Tibial nerve (tissue), 4 donors: ENCODE results near the gene SH2D5. TPM values are rescaled to one million over a fixed set of nuclear protein-coding genes. Genes with fewer than 3 reads are reported as not detected.

Experiments used
- DNase-seq, 2 donors: peaks; one replicate each; pipeline ENCODE4 v3.0.0-alpha.2; 2019; ENCODE audit warnings: low spot score in 2 of 2
- H3K27ac ChIP-seq, 4 donors: fragments of 200-600 bp; sonication (generic) in 3 of 4; one replicate each; pipeline ENCODE4 v1.5.1; 2017 to 2019; ENCODE audit warnings: mild to moderate bottlenecking in 1 of 4
- H3K27me3 ChIP-seq, 2 donors: fragments of 200-600 bp; sonication (generic) in 1 of 2; one replicate each; pipeline versions ENCODE4 v1.5.1 to v1.6.0; 2017 to 2019
- H3K36me3 ChIP-seq, 3 donors: fragments of 200-600 bp; sonication (generic); one replicate each; pipeline ENCODE4 v1.5.1; 2018 to 2019
- H3K4me1 ChIP-seq, 4 donors: fragments of 200-600 bp; sonication (generic) in 3 of 4; one replicate each; pipeline ENCODE4 v1.5.1; 2017 to 2019
- H3K4me3 ChIP-seq, 4 donors: fragments of 200-600 bp; sonication (generic) in 3 of 4; one replicate each; pipeline ENCODE4 v1.5.1; 2017 to 2019; ENCODE audit warnings: mild to moderate bottlenecking in 1 of 4, moderate library complexity in 1 of 4
- H3K9me3 ChIP-seq, 4 donors: fragments of 200-600 bp; sonication (generic) in 3 of 4; one replicate each; pipeline ENCODE4 v1.5.1; 2017 to 2019
- CTCF ChIP-seq, 5 experiments: fragments of 200-600 bp in 3 of 5; fragments of 450-650 bp in 2 of 5; sonication (generic) in 3 of 5; IDR thresholded peaks; one replicate each; pipeline ENCODE4 v1.5.1; 2016 to 2019; ENCODE audit warnings: antibody characterized with exemption in 5 of 5, mild to moderate bottlenecking in 3 of 5, moderate library complexity in 2 of 5
- EP300 ChIP-seq, 2 donors: sonication (generic); formaldehyde crosslinking; IDR thresholded peaks; one replicate each; pipeline ENCODE4 v1.6.1; 2017; ENCODE audit warnings: antibody characterized with exemption in 2 of 2, mild to moderate bottlenecking in 1 of 2
- POLR2A ChIP-seq, 2 donors: fragments of 450-650 bp; IDR thresholded peaks; one replicate each; pipeline ENCODE4 v1.6.1; 2017; ENCODE audit warnings: antibody characterized with exemption in 2 of 2, mild to moderate bottlenecking in 2 of 2, moderate library complexity in 2 of 2
- WGBS, 2 donors: methylation state at CpG; one replicate each; pipeline ENCODE4 v1.1.5; 2018; 5-methylcytosine and 5-hydroxymethylcytosine counted together
- total RNA-seq, 4 donors: library from RNA; depleted of rRNA; stranded (reverse); fragments of >200 nt; gene quantifications; one replicate each; pipeline ENCODE4 v1.1.0, GENCODE V29; 2016

Gene SH2D5
- total RNA-seq, 4 donors from 2014 or later: not detected

- Histone ChIP-seq H3K9me3 (no peaks in the 10 kb centered on the region), H3K4me3 (no peak overlapping the region), H3K4me1 (peaks cover 0 to under 1% (median 0%) of the 10 kb centered on the region in 4 donors), H3K27ac (no peak overlapping the region), H3K27me3 (no peaks in the 10 kb centered on the region), H3K36me3 (no peaks in the 10 kb centered on the region)
- DNase-seq: no peak
- TF ChIP-seq CTCF (IDR thresholded peaks at IDR 0.05) (no peak), EP300 (IDR thresholded peaks at IDR 0.05) (no peak), POLR2A (IDR thresholded peaks at IDR 0.05) (no peak)
- WGBS, 2 donors: 60 to 80% methylated on average over 1 of the region's 1 CpG
Measured at GRCh38 chr1:20702416-20702815, 30.1 kb downstream of the SH2D5 start.

- H3K4me3 ChIP-seq: no peak overlapping the region
- WGBS, 2 donors: 67 to 74% methylated on average over 5 of the region's 5 CpGs
- no peak for DNase-seq
- H3K27ac ChIP-seq: no peak overlapping the region
- no peaks in the 10 kb centered on the region for H3K36me3 ChIP-seq
- peaks cover 0 to 6% (median 2%) of the 10 kb centered on the region in 4 donors for H3K4me1 ChIP-seq
- no peak for TF ChIP-seq EP300 (IDR thresholded peaks at IDR 0.05)
- TF ChIP-seq POLR2A (IDR thresholded peaks at IDR 0.05): no peak
- no peak for TF ChIP-seq CTCF (IDR thresholded peaks at IDR 0.05)
- H3K9me3 ChIP-seq: no peaks in the 10 kb centered on the region
- no peaks in the 10 kb centered on the region for H3K27me3 ChIP-seq
Measured at GRCh38 chr1:20701847-20702246, 30.7 kb downstream of the SH2D5 start.

- H3K9me3 ChIP-seq: no peaks in the 10 kb centered on the region
- H3K4me3 ChIP-seq: no peak overlapping the region
- TF ChIP-seq POLR2A (IDR thresholded peaks at IDR 0.05) (no peak), EP300 (IDR thresholded peaks at IDR 0.05) (no peak), CTCF (IDR thresholded peaks at IDR 0.05) (no peak)
- H3K36me3 ChIP-seq: no peaks in the 10 kb centered on the region
- no peaks in the 10 kb centered on the region for H3K27me3 ChIP-seq
- no peak for DNase-seq
- H3K4me1 ChIP-seq: peaks cover 0 to 10% (median 2%) of the 10 kb centered on the region in 4 donors
- no peak overlapping the region for H3K27ac ChIP-seq
- 83% methylated on average over 9 of the region's 9 CpGs for WGBS, 2 donors
Measured at GRCh38 chr1:20701446-20701845, 31.1 kb downstream of the SH2D5 start.

GRCh38 chr1:20700636-20701215, 31.8 kb downstream of the SH2D5 start:
- H3K9me3 ChIP-seq: no peaks in the 10 kb centered on the region
- no peak overlapping the region for H3K4me3 ChIP-seq
- WGBS, 2 donors: 79 to 91% methylated on average over 17 of the region's 17 CpGs
- no peak overlapping the region for H3K27ac ChIP-seq
- H3K4me1 ChIP-seq: peaks cover 0 to 12% (median 4%) of the 10 kb centered on the region in 4 donors
- no peaks in the 10 kb centered on the region for H3K36me3 ChIP-seq
- DNase-seq: no peak
- no peaks in the 10 kb centered on the region for H3K27me3 ChIP-seq
- TF ChIP-seq EP300 (IDR thresholded peaks at IDR 0.05): no peak
- TF ChIP-seq CTCF (IDR thresholded peaks at IDR 0.05): no peak
- no peak for TF ChIP-seq POLR2A (IDR thresholded peaks at IDR 0.05)

- 85 to 89% methylated on average over 9 of the region's 9 CpGs for WGBS, 2 donors
- DNase-seq: no peak
Measured at GRCh38 chr1:20699558-20699957, 32.9 kb downstream of the SH2D5 start.

More at GRCh38 chr1:20699558-20699957, 32.9 kb downstream of the SH2D5 start:
- TF ChIP-seq POLR2A (IDR thresholded peaks at IDR 0.05) (no peak), EP300 (IDR thresholded peaks at IDR 0.05) (no peak), CTCF (IDR thresholded peaks at IDR 0.05) (no peak)
- no peak overlapping the region for H3K27ac ChIP-seq
- H3K4me3 ChIP-seq: no peak overlapping the region
- H3K36me3 ChIP-seq: no peaks in the 10 kb centered on the region
- H3K4me1 ChIP-seq: peaks cover 0 to 12% (median 4%) of the 10 kb centered on the region in 4 donors
- no peaks in the 10 kb centered on the region for H3K9me3 ChIP-seq
- no peaks in the 10 kb centered on the region for H3K27me3 ChIP-seq
